Astrocyte (in vitro differentiated cells and primary cell): ENCODE results near the gene EXOC6B. TPM values are rescaled to one million over a fixed set of nuclear protein-coding genes. Genes with fewer than 3 reads are reported as not detected.
"Not testable (repeated sequence)": the region's sequence is repeated elsewhere in the genome, so short reads cannot be mapped to it uniquely, and the experiment has no call there.

Experiments
- DNase-seq: peaks from one replicate; pipeline ENCODE4 v3.0.0-alpha.2; 2010; ENCODE audit warnings: low read depth
- FAIRE-seq: peaks from 2 replicates; lab custom pipeline; 2011; peaks lifted over from hg19 to GRCh38; lab: Jason Lieb, UNC
- H2AFZ ChIP-seq: 2 replicates; pipeline ENCODE4 v1.6.0; 2012; ENCODE audit warnings: low read depth, low read length, inconsistent platforms
- H3K27ac ChIP-seq: 2 replicates; pipeline ENCODE4 v1.5.1; 2011; ENCODE audit warnings: low read depth, low read length, inconsistent platforms
- H3K27me3 ChIP-seq: 2 replicates; pipeline ENCODE4 v1.6.0; 2011; ENCODE audit warnings: low read length, inconsistent platforms; ENCODE audit not compliant: insufficient read depth
- H3K36me3 ChIP-seq: 2 replicates; pipeline ENCODE4 v1.5.1; 2011; ENCODE audit warnings: low read length, inconsistent platforms; ENCODE audit not compliant: insufficient read depth
- H3K4me1 ChIP-seq: 2 replicates; pipeline ENCODE4 v1.5.1; 2011; ENCODE audit warnings: low read length, inconsistent platforms; ENCODE audit not compliant: insufficient read depth
- H3K4me2 ChIP-seq: 2 replicates; pipeline ENCODE4 v1.6.0; 2012; ENCODE audit warnings: low read length, inconsistent platforms
- H3K4me3 ChIP-seq: 2 replicates; pipeline ENCODE4 v1.5.1; 2011; ENCODE audit warnings: low read depth, mild to moderate bottlenecking, low read length, inconsistent platforms; ENCODE audit not compliant: insufficient read depth
- H3K79me2 ChIP-seq: 2 replicates; pipeline ENCODE4 v1.6.0; 2012; ENCODE audit warnings: mild to moderate bottlenecking, low read length, inconsistent platforms; ENCODE audit not compliant: insufficient read depth
- H3K9ac ChIP-seq: 2 replicates; pipeline ENCODE4 v1.6.0; 2012; ENCODE audit warnings: mild to moderate bottlenecking, low read length, inconsistent platforms
- H3K9me3 ChIP-seq: 2 replicates; pipeline ENCODE4 v1.5.1; 2012; ENCODE audit warnings: low read depth, mild to moderate bottlenecking, low read length, inconsistent platforms; ENCODE audit not compliant: insufficient read depth
- H4K20me1 ChIP-seq: 2 replicates; pipeline ENCODE4 v1.6.0; 2012; ENCODE audit warnings: low read length, inconsistent platforms; ENCODE audit not compliant: insufficient read depth
- H3K27ac Mint-ChIP-seq: one replicate; pipeline ENCODE4 v1.8.0; 2021; ENCODE audit warnings: mild to moderate bottlenecking, mixed read lengths; ENCODE audit not compliant: unreplicated experiment
- H3K27me3 Mint-ChIP-seq: one replicate; pipeline ENCODE4 v1.8.0; 2021; ENCODE audit warnings: low read depth, mixed read lengths; ENCODE audit not compliant: unreplicated experiment
- H3K36me3 Mint-ChIP-seq: one replicate; pipeline ENCODE4 v1.8.0; 2021; ENCODE audit warnings: low read depth, mixed read lengths; ENCODE audit not compliant: unreplicated experiment
- H3K4me1 Mint-ChIP-seq: one replicate; pipeline ENCODE4 v1.8.0; 2021; ENCODE audit warnings: low read depth, mixed read lengths; ENCODE audit not compliant: unreplicated experiment
- H3K4me3 Mint-ChIP-seq: one replicate; pipeline ENCODE4 v1.8.0; 2021; ENCODE audit warnings: mild to moderate bottlenecking, moderate library complexity, mixed read lengths; ENCODE audit not compliant: unreplicated experiment
- H3K9me3 Mint-ChIP-seq: one replicate; pipeline ENCODE4 v1.8.0; 2021; ENCODE audit warnings: mild to moderate bottlenecking, mixed read lengths; ENCODE audit not compliant: unreplicated experiment
- EZH2 ChIP-seq: IDR thresholded peaks from 2 replicates; pipeline ENCODE4 v1.6.1; 2012; ENCODE audit warnings: mild to moderate bottlenecking, low read length, inconsistent platforms; ENCODE audit not compliant: insufficient read depth
- total RNA-seq: library from RNA; stranded (reverse); gene quantifications from 2 replicates; pipeline ENCODE4 v1.2.1, GENCODE V29; 2021
- TF ChIP-seq, protein P1 (sequence below): IDR thresholded peaks from 2 replicates; pipeline ENCODE4 v1.5.1; 2011; ENCODE audit warnings: low read depth, mild to moderate bottlenecking, inconsistent platforms, low read length, moderate library complexity; ENCODE audit not compliant: insufficient read depth

Gene EXOC6B
- total RNA-seq, 1 donor from 2014 or later = 31.8 TPM

DNA sequence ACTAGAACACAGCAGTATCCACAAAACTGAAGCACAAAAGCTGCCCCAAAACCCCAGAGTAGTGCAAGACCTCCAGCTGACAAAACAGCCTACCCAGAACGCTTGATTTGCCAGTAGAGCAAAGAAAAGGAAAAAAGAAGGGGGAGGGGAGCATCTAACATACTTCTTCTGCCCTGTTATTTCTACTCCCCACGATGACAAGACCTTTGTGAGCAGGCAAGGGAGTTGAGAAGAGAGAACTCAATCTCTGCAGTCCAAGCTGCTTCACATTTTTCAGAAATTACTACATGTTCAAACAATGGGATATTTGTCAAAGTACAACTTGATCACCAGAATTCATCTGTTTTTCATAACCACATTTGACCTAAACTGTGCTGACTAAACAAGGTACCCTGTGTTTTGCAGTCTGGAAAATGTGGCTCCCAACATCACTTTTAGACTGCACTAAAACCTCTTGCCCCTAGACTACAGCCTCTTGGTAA lies 286.7 kb downstream of the EXOC6B start:
- H3K27ac Mint-ChIP-seq = peak overlapping the region; percentile 82
- DNase-seq = peak; percentile 95

DNA sequence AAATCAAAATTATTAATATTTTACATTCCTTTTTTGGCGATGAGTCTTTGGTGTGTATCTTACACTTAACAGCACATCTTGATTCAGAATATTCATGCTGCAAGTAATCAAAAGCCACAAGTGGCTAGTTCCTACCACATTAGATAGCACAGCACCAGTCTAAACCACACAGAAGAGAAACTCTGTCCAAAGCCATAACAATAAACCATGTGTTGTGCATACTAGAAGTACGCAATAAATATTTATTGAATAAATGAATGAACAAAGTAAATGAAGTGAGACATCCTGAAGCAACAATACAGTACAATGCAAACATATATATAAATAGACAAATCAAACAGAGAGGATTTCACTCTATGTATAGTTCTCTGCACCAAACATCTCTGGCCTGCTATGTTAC lies 287.3 kb downstream of the EXOC6B start:
- H3K4me2 ChIP-seq = peak overlapping the region; percentile 67
- H3K9ac ChIP-seq = peak overlapping the region; percentile 20
- DNase-seq (peak; percentile 53), FAIRE-seq (no peak)
- peak overlapping the region; percentile 82 for H3K27ac Mint-ChIP-seq
- peaks cover 7% of the 10 kb centered on the region for H3K4me1 ChIP-seq
- no peaks in the 10 kb centered on the region for H3K27me3 Mint-ChIP-seq
- H3K4me1 Mint-ChIP-seq = peaks cover 22% of the 10 kb centered on the region
- H3K4me3 Mint-ChIP-seq = no peak overlapping the region
- H3K9me3 ChIP-seq = no peaks in the 10 kb centered on the region
- H3K36me3 ChIP-seq = no peaks in the 10 kb centered on the region
- no peaks in the 10 kb centered on the region for H3K27me3 ChIP-seq
- H3K27ac ChIP-seq = peak overlapping the region; percentile 65
- no peak for TF ChIP-seq EZH2
- TF ChIP-seq, protein P1, sequence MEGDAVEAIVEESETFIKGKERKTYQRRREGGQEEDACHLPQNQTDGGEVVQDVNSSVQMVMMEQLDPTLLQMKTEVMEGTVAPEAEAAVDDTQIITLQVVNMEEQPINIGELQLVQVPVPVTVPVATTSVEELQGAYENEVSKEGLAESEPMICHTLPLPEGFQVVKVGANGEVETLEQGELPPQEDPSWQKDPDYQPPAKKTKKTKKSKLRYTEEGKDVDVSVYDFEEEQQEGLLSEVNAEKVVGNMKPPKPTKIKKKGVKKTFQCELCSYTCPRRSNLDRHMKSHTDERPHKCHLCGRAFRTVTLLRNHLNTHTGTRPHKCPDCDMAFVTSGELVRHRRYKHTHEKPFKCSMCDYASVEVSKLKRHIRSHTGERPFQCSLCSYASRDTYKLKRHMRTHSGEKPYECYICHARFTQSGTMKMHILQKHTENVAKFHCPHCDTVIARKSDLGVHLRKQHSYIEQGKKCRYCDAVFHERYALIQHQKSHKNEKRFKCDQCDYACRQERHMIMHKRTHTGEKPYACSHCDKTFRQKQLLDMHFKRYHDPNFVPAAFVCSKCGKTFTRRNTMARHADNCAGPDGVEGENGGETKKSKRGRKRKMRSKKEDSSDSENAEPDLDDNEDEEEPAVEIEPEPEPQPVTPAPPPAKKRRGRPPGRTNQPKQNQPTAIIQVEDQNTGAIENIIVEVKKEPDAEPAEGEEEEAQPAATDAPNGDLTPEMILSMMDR = no peak
- no peaks in the 10 kb centered on the region for H4K20me1 ChIP-seq
- H3K4me3 ChIP-seq = no peak overlapping the region
- H3K36me3 Mint-ChIP-seq = no peaks in the 10 kb centered on the region
- H3K79me2 ChIP-seq = no peaks in the 10 kb centered on the region
- H2AFZ ChIP-seq = no peak overlapping the region
- no peaks in the 10 kb centered on the region for H3K9me3 Mint-ChIP-seq

More for the DNA sequence above, 286.7 kb downstream of the EXOC6B start:
- peak; percentile 88 for FAIRE-seq
- H3K79me2 ChIP-seq = no peaks in the 10 kb centered on the region
- Mint-ChIP-seq H3K27me3 (no peaks in the 10 kb centered on the region), H3K4me3 (no peak overlapping the region), H3K36me3 (no peaks in the 10 kb centered on the region), H3K9me3 (no peaks in the 10 kb centered on the region), H3K4me1 (peaks cover 15% of the 10 kb centered on the region)
- peak overlapping the region; percentile 67 for H3K4me2 ChIP-seq
- H3K27me3 ChIP-seq = no peaks in the 10 kb centered on the region
- H2AFZ ChIP-seq = no peak overlapping the region
- H3K27ac ChIP-seq = peak overlapping the region; percentile 65
- no peaks in the 10 kb centered on the region for H3K9me3 ChIP-seq
- H3K4me1 ChIP-seq = peaks cover 7% of the 10 kb centered on the region
- H3K9ac ChIP-seq = peak overlapping the region; percentile 20
- H3K4me3 ChIP-seq = no peak overlapping the region
- H4K20me1 ChIP-seq = no peaks in the 10 kb centered on the region
- H3K36me3 ChIP-seq = no peaks in the 10 kb centered on the region
- TF ChIP-seq EZH2 = no peak
- TF ChIP-seq, protein P1 = no peak

DNA sequence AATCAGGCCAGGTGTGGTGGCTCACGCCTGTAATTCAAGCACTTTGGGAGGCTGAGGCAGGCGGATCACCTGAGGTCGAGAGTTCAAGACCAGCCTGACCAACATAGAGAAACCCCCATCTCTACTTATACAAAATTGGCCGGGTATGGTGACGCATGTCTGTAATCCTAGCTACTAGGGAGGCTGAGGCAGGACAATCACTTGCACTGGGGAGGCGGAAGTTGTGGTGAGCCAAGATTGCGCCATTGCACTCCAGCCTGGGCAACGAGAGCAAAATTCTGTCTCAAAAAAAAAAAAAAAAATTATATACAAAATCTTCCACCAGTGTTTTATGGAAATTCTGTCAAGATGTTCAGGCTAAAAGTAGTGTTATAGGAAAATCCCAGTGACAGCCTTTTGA lies 290.2 kb downstream of the EXOC6B start:
- not testable (repeated sequence) for H3K4me1 ChIP-seq, H3K4me2 ChIP-seq, FAIRE-seq

More for the DNA sequence above, 290.2 kb downstream of the EXOC6B start:
- H3K36me3 ChIP-seq, H3K27me3 ChIP-seq, H3K36me3 Mint-ChIP-seq, DNase-seq, H2AFZ ChIP-seq, H3K9ac ChIP-seq, H3K27ac ChIP-seq, H3K27ac Mint-ChIP-seq, H4K20me1 ChIP-seq, H3K27me3 Mint-ChIP-seq, H3K9me3 ChIP-seq, H3K9me3 Mint-ChIP-seq, H3K79me2 ChIP-seq, H3K4me3 Mint-ChIP-seq, H3K4me3 ChIP-seq: not testable (repeated sequence)
- peaks cover 26% of the 10 kb centered on the region for H3K4me1 Mint-ChIP-seq
